Measurements from ENCODE around the gene SMARCAL1.

SMARCAL1 gene

GRCh38 chr2:216436383-216436782 is 24.1 kb downstream of the SMARCAL1 start:
- H3K4me3 ChIP-seq (ENCODE audit: low read length), result no peak overlapping the region
- no peak for DNase-seq (ENCODE audit: low read depth)
- TF ChIP-seq CTCF (IDR thresholded peaks at IDR 0.05; ENCODE audit: insufficient read depth, low read depth, low read length, missing control alignments), result no peak

GRCh38 chr2:216441308-216442010 is 29.2 kb downstream of the SMARCAL1 start:
- no peak for TF ChIP-seq CTCF (IDR thresholded peaks at IDR 0.05; ENCODE audit: insufficient read depth, low read depth, low read length, missing control alignments)
- H3K4me3 ChIP-seq (ENCODE audit: low read length), result no peak overlapping the region
- DNase-seq (ENCODE audit: low read depth), result no peak

- H3K4me3 ChIP-seq (ENCODE audit: low read length), result no peak overlapping the region
- no peak for DNase-seq (ENCODE audit: low read depth)
- no peak for TF ChIP-seq CTCF (IDR thresholded peaks at IDR 0.05; ENCODE audit: insufficient read depth, low read depth, low read length, missing control alignments)
Measured at GRCh38 chr2:216445501-216445900, 33.2 kb downstream of the SMARCAL1 start.

GRCh38 chr2:216446343-216446742 is 34.1 kb downstream of the SMARCAL1 start:
- no peak for DNase-seq (ENCODE audit: low read depth)
- no peak for TF ChIP-seq CTCF (IDR thresholded peaks at IDR 0.05; ENCODE audit: insufficient read depth, low read depth, low read length, missing control alignments)
- no peak overlapping the region for H3K4me3 ChIP-seq (ENCODE audit: low read length)

- no peak for DNase-seq (ENCODE audit: low read depth)
- H3K4me3 ChIP-seq (ENCODE audit: low read length), result no peak overlapping the region
- no peak for TF ChIP-seq CTCF (IDR thresholded peaks at IDR 0.05; ENCODE audit: insufficient read depth, low read depth, low read length, missing control alignments)
Measured at GRCh38 chr2:216447293-216447692, 35.0 kb downstream of the SMARCAL1 start.

- H3K4me3 ChIP-seq (ENCODE audit: low read length), result no peak overlapping the region
- DNase-seq (ENCODE audit: low read depth), result no peak
- TF ChIP-seq CTCF (IDR thresholded peaks at IDR 0.05; ENCODE audit: insufficient read depth, low read depth, low read length, missing control alignments), result no peak
Measured at GRCh38 chr2:216448829-216449228, 36.5 kb downstream of the SMARCAL1 start.

- no peak for DNase-seq (ENCODE audit: low read depth)
- TF ChIP-seq CTCF (IDR thresholded peaks at IDR 0.05; ENCODE audit: insufficient read depth, low read depth, low read length, missing control alignments), result no peak
- H3K4me3 ChIP-seq (ENCODE audit: low read length), result no peak overlapping the region
Measured at GRCh38 chr2:216450346-216450745, 38.1 kb downstream of the SMARCAL1 start.

Data from epithelial cell of esophagus (primary cell).